Measurements from ENCODE around the gene KRCC1. TPM values are rescaled to one million over a fixed set of nuclear protein-coding genes. Genes with fewer than 3 reads are reported as not detected.
"Not testable (repeated sequence)": the region's sequence is repeated elsewhere in the genome, so short reads cannot be mapped to it uniquely, and the experiment has no call there.

Gene KRCC1
- polyA plus RNA-seq, 4 donors, result 35.1 to 63.1 (median 39.6) TPM

- no peak for FAIRE-seq
- Histone ChIP-seq H3K27ac (ENCODE audit: low read depth in 1 of 3, low read length in 2 of 3) (no peak overlapping the region), H3K9me3 (ENCODE audit: control insufficient read depth in 2 of 2, insufficient read depth in 1 of 2, low read depth in 1 of 2, low read length in 1 of 2) (no peaks in the 10 kb centered on the region), H3K4me3 (ENCODE audit: low read depth in 1 of 3, low read length in 3 of 3) (no peak overlapping the region), H3K27me3 (ENCODE audit: control insufficient read depth in 3 of 3, insufficient read depth in 3 of 3, low read length in 3 of 3) (no peaks in the 10 kb centered on the region), H3K36me3 (ENCODE audit: control insufficient read depth in 3 of 3, insufficient read depth in 2 of 3, low read depth in 1 of 3, low read length in 3 of 3) (no peaks in the 10 kb centered on the region), H3K4me1 (ENCODE audit: control insufficient read depth in 3 of 3, insufficient read depth in 2 of 3, low read depth in 1 of 3, low read length in 2 of 3) (no peaks in the 10 kb centered on the region)
- 77 to 86% (median 82%) methylated on average over 6 of the region's 6 CpGs for WGBS, 3 donors
- no peak for DNase-seq
Observed at GRCh38 chr2:87996570-87996969, 59.0 kb downstream of the KRCC1 start.

DNA sequence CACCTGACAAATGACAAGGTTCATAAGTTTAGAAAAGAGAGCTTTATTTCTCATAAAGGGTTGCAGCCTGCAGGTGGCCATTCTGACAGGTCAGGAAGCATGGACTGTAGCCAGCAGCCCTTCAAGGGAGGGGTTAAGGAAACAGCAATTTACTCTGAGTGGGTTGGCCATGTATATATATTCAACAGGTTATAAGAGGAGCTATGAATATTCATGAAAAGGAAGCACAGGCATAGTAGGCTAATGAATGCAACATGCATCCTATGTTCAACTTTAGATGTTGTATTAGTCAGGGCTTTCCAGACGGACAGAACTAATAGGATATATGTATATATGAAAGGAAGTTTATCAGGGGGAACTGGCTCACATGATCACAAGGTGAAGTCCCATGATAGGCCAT lies 59.8 kb downstream of the KRCC1 start:
- Histone ChIP-seq H3K36me3 (ENCODE audit: control insufficient read depth in 3 of 3, insufficient read depth in 2 of 3, low read depth in 1 of 3, low read length in 3 of 3) (no peaks in the 10 kb centered on the region), H3K4me3 (ENCODE audit: low read depth in 1 of 3, low read length in 3 of 3) (no peak overlapping the region), H3K9me3 (ENCODE audit: control insufficient read depth in 2 of 2, insufficient read depth in 1 of 2, low read depth in 1 of 2, low read length in 1 of 2) (no peaks in the 10 kb centered on the region), H3K4me1 (ENCODE audit: control insufficient read depth in 3 of 3, insufficient read depth in 2 of 3, low read depth in 1 of 3, low read length in 2 of 3) (no peaks in the 10 kb centered on the region), H3K27me3 (ENCODE audit: control insufficient read depth in 3 of 3, insufficient read depth in 3 of 3, low read length in 3 of 3) (no peaks in the 10 kb centered on the region), H3K27ac (ENCODE audit: low read depth in 1 of 3, low read length in 2 of 3) (no peak overlapping the region)
- FAIRE-seq (no peak), DNase-seq (no peak)
- WGBS, 3 donors, result 57 to 67% (median 64%) methylated on average over 1 of the region's 1 CpG

- WGBS, 3 donors, result 70 to 76% (median 73%) methylated on average over 7 of the region's 7 CpGs
- H3K27me3 ChIP-seq (ENCODE audit: control insufficient read depth in 3 of 3, insufficient read depth in 3 of 3, low read length in 3 of 3); DNase-seq; H3K27ac ChIP-seq (ENCODE audit: low read depth in 1 of 3, low read length in 2 of 3); H3K4me3 ChIP-seq (ENCODE audit: low read depth in 1 of 3, low read length in 3 of 3); H3K36me3 ChIP-seq (ENCODE audit: control insufficient read depth in 3 of 3, insufficient read depth in 2 of 3, low read depth in 1 of 3, low read length in 3 of 3); FAIRE-seq; H3K9me3 ChIP-seq (ENCODE audit: control insufficient read depth in 2 of 2, insufficient read depth in 1 of 2, low read depth in 1 of 2, low read length in 1 of 2); H3K4me1 ChIP-seq (ENCODE audit: control insufficient read depth in 3 of 3, insufficient read depth in 2 of 3, low read depth in 1 of 3, low read length in 2 of 3): not testable (repeated sequence)
Observed at GRCh38 chr2:87994304-87994850, 61.2 kb downstream of the KRCC1 start.

GRCh38 chr2:87992569-87992968 lies 63.0 kb downstream of the KRCC1 start:
- 17 to 28% (median 19%) methylated on average over 2 of the region's 3 CpGs for WGBS, 3 donors
- not testable (repeated sequence) for DNase-seq; H3K4me3 ChIP-seq (ENCODE audit: low read depth in 1 of 3, low read length in 3 of 3); H3K27ac ChIP-seq (ENCODE audit: low read depth in 1 of 3, low read length in 2 of 3); H3K27me3 ChIP-seq (ENCODE audit: control insufficient read depth in 3 of 3, insufficient read depth in 3 of 3, low read length in 3 of 3); H3K36me3 ChIP-seq (ENCODE audit: control insufficient read depth in 3 of 3, insufficient read depth in 2 of 3, low read depth in 1 of 3, low read length in 3 of 3); H3K4me1 ChIP-seq (ENCODE audit: control insufficient read depth in 3 of 3, insufficient read depth in 2 of 3, low read depth in 1 of 3, low read length in 2 of 3); H3K9me3 ChIP-seq (ENCODE audit: control insufficient read depth in 2 of 2, insufficient read depth in 1 of 2, low read depth in 1 of 2, low read length in 1 of 2)
- FAIRE-seq, result peak; percentile 93

GRCh38 chr2:87987473-87987872 lies 68.1 kb downstream of the KRCC1 start:
- no CpG with 5 or more reads among the region's 1 CpG for WGBS, 3 donors
- not testable (repeated sequence) for FAIRE-seq; H3K4me1 ChIP-seq (ENCODE audit: control insufficient read depth in 3 of 3, insufficient read depth in 2 of 3, low read depth in 1 of 3, low read length in 2 of 3); H3K36me3 ChIP-seq (ENCODE audit: control insufficient read depth in 3 of 3, insufficient read depth in 2 of 3, low read depth in 1 of 3, low read length in 3 of 3); H3K27ac ChIP-seq (ENCODE audit: low read depth in 1 of 3, low read length in 2 of 3); H3K4me3 ChIP-seq (ENCODE audit: low read depth in 1 of 3, low read length in 3 of 3); H3K27me3 ChIP-seq (ENCODE audit: control insufficient read depth in 3 of 3, insufficient read depth in 3 of 3, low read length in 3 of 3); H3K9me3 ChIP-seq (ENCODE audit: control insufficient read depth in 2 of 2, insufficient read depth in 1 of 2, low read depth in 1 of 2, low read length in 1 of 2); DNase-seq

DNA sequence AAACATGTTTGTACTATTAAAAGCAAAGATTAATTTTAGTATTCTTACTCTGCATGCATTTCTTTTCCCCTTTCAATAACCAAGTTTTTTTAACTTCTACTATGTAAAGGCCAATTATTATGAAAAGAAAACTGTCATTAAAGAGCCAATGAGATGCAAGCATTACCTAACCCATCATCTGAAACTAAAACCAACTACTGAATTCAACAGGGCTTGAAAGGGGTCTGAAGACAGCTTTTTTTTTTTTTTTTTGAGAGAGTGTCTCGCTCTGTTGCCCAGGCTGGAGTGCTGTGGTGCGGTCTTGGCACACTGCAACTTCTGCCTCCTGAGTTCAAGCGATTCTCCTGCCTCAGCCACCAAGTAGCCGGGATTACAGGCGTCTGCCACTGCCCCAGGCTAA lies 69.7 kb downstream of the KRCC1 start:
- H3K4me1 ChIP-seq (ENCODE audit: control insufficient read depth in 3 of 3, insufficient read depth in 2 of 3, low read depth in 1 of 3, low read length in 2 of 3); H3K27me3 ChIP-seq (ENCODE audit: control insufficient read depth in 3 of 3, insufficient read depth in 3 of 3, low read length in 3 of 3); H3K36me3 ChIP-seq (ENCODE audit: control insufficient read depth in 3 of 3, insufficient read depth in 2 of 3, low read depth in 1 of 3, low read length in 3 of 3); H3K9me3 ChIP-seq (ENCODE audit: control insufficient read depth in 2 of 2, insufficient read depth in 1 of 2, low read depth in 1 of 2, low read length in 1 of 2); H3K27ac ChIP-seq (ENCODE audit: low read depth in 1 of 3, low read length in 2 of 3); H3K4me3 ChIP-seq (ENCODE audit: low read depth in 1 of 3, low read length in 3 of 3); DNase-seq; FAIRE-seq: not testable (repeated sequence)
- WGBS, 3 donors, result 74 to 79% (median 78%) methylated on average over 5 of the region's 5 CpGs

GRCh38 chr2:87981182-87981581 lies 74.4 kb downstream of the KRCC1 start:
- not testable (repeated sequence) for H3K27ac ChIP-seq (ENCODE audit: low read depth in 1 of 3, low read length in 2 of 3); FAIRE-seq; H3K36me3 ChIP-seq (ENCODE audit: control insufficient read depth in 3 of 3, insufficient read depth in 2 of 3, low read depth in 1 of 3, low read length in 3 of 3); H3K27me3 ChIP-seq (ENCODE audit: control insufficient read depth in 3 of 3, insufficient read depth in 3 of 3, low read length in 3 of 3); DNase-seq; H3K4me3 ChIP-seq (ENCODE audit: low read depth in 1 of 3, low read length in 3 of 3); H3K4me1 ChIP-seq (ENCODE audit: control insufficient read depth in 3 of 3, insufficient read depth in 2 of 3, low read depth in 1 of 3, low read length in 2 of 3); H3K9me3 ChIP-seq (ENCODE audit: control insufficient read depth in 2 of 2, insufficient read depth in 1 of 2, low read depth in 1 of 2, low read length in 1 of 2)
- no CpG with 5 or more reads among the region's 3 CpGs for WGBS, 3 donors

Other genes with a start within 250 kb of the KRCC1 start
- gene RGPD2, start 230.0 kb downstream of the KRCC1 start, polyA plus RNA-seq, result 1 to 10 TPM; 1.2 to 5.8 (median 3.0) TPM
- not detected for gene RNU2-63P, start 39.2 kb downstream of the KRCC1 start, polyA plus RNA-seq
- gene SMYD1, start 12.0 kb upstream of the KRCC1 start, polyA plus RNA-seq, result 1 to 10 TPM in 1 of 4 donors, under 1 TPM in 2, not detected in 1; 0.34 to 1.6 (median 0.84) TPM
- over 10,000 TPM in 2 of 4 donors, 1,000 to 10,000 TPM in 2; 1,690 to 23,034 (median 6,625) TPM for gene FABP1, start 72.3 kb upstream of the KRCC1 start, polyA plus RNA-seq
- 10 to 100 TPM in 3 of 4 donors, 1 to 10 TPM in 1; 1.8 to 40.5 (median 21.5) TPM for gene THNSL2, start 114.6 kb upstream of the KRCC1 start, polyA plus RNA-seq

Measured in small intestine (tissue), 7 donors.